OCI-LY7 (cell line): ENCODE data around the gene OR5AS1. TPM values are rescaled to one million over a fixed set of nuclear protein-coding genes. Genes with fewer than 3 reads are reported as not detected.

ENCODE experiments used
- BruUV-seq: library from RNA; stranded (reverse); fragments of 400-500 nt; replicated peaks from 2 replicates; lab custom pipeline; 2021; lab: Mats Ljungman, UMichigan
- CTCF ChIA-PET: fragments of 300-600 bp; sonication (Branson Sonifier 250); formaldehyde crosslinking; loops from one replicate; lab custom pipeline; 2022; ENCODE audit warnings: antibody characterized with exemption; ENCODE audit not compliant: unreplicated experiment; lab: Charles Lee
- POLR2A ChIA-PET: fragments of 300-600 bp; sonication (Branson Sonifier 250); formaldehyde crosslinking; loops from one replicate; lab custom pipeline; 2022; ENCODE audit warnings: antibody characterized with exemption; lab: Charles Lee
- DNase-seq: peaks from one replicate; pipeline ENCODE4 v3.0.0-alpha.2; 2015; ENCODE audit warnings: low spot score
- H2AFZ ChIP-seq: fragments of 200-600 bp; sonication (generic), shearing (Covaris generic); 2 replicates; pipeline ENCODE4 v1.6.1; 2014; ENCODE audit warnings: mild to moderate bottlenecking, antibody characterized with exemption, low read length, moderate library complexity
- H3K27ac ChIP-seq: fragments of 200-600 bp; sonication (generic); 2 replicates; pipeline ENCODE4 v1.5.1; 2014; ENCODE audit warnings: mixed run types, low read depth, mild to moderate bottlenecking, moderate library complexity, low read length, inconsistent platforms; ENCODE audit not compliant: poor library complexity, severe bottlenecking
- H3K36me3 ChIP-seq: fragments of 200-600 bp; sonication (generic); 2 replicates; pipeline ENCODE4 v1.6.1; 2014; ENCODE audit warnings: mild to moderate bottlenecking, antibody characterized with exemption, low read length, moderate library complexity, mixed read lengths; ENCODE audit not compliant: insufficient read depth
- H3K4me1 ChIP-seq: fragments of 200-600 bp; sonication (generic); 2 replicates; pipeline ENCODE4 v1.5.1; 2014; ENCODE audit warnings: mild to moderate bottlenecking, low read length; ENCODE audit not compliant: insufficient read depth, poor library complexity, severe bottlenecking
- H3K4me2 ChIP-seq: fragments of 200-600 bp; sonication (generic); 2 replicates; pipeline ENCODE4 v1.6.1; 2014; ENCODE audit warnings: mild to moderate bottlenecking, low read length
- H3K4me3 ChIP-seq: fragments of 200-600 bp; sonication (generic); 2 replicates; pipeline ENCODE4 v1.5.1; 2014; ENCODE audit warnings: mild to moderate bottlenecking, low read depth, low read length; ENCODE audit not compliant: poor library complexity, severe bottlenecking
- H3K79me2 ChIP-seq: fragments of 200-600 bp; sonication (generic); 2 replicates; pipeline ENCODE4 v1.6.1; 2016; ENCODE audit warnings: low read depth, mild to moderate bottlenecking, low read length, moderate library complexity, mixed read lengths; ENCODE audit not compliant: insufficient read depth
- H3K9me2 ChIP-seq: fragments of 200-600 bp; sonication (generic); 2 replicates; pipeline ENCODE4 v1.6.1; 2016; ENCODE audit warnings: mild to moderate bottlenecking, low read length, mixed read lengths; ENCODE audit not compliant: insufficient read depth
- H3K9me3 ChIP-seq: fragments of 200-600 bp; sonication (generic); 2 replicates; pipeline ENCODE4 v1.6.1; 2014; ENCODE audit warnings: mild to moderate bottlenecking, mixed run types, low read length, mixed read lengths
- H4K20me1 ChIP-seq: fragments of 200-600 bp; sonication (generic); 2 replicates; pipeline ENCODE4 v1.6.1; 2014; ENCODE audit warnings: mild to moderate bottlenecking, antibody characterized with exemption, low read length, moderate library complexity, mixed read lengths; ENCODE audit not compliant: insufficient read depth
- EZH2phosphoT487 ChIP-seq: fragments of 200-600 bp; sonication (generic); IDR thresholded peaks from 2 replicates; pipeline ENCODE4 v1.6.1; 2018; ENCODE audit warnings: low read depth, borderline replicate concordance, mild to moderate bottlenecking, mixed run types, antibody characterized with exemption, low read length, moderate library complexity, mixed read lengths
- intact Hi-C: fragments of 100-400 bp; cut with micrococcal nuclease; formaldehyde crosslinking; loops from one replicate; pipeline ENCODE4 v1.10.0; 2022; ENCODE audit not compliant: unreplicated experiment
- total RNA-seq, 2 experiments: library from RNA; depleted of rRNA in 1 of 2; stranded (reverse); fragments of >200 nt in 1 of 2; shearing (Covaris generic) in 1 of 2; gene quantifications; 2 replicates each; pipeline ENCODE4 v1.2.3, GENCODE V29; 2014 to 2022
- TF ChIP-seq, protein P1 (sequence below): fragments of 200-600 bp; sonication (generic); conservative IDR thresholded peaks from 2 replicates; pipeline ENCODE4 v1.5.1; 2014; ENCODE audit warnings: mild to moderate bottlenecking, antibody characterized with exemption, low read length, moderate library complexity, mixed read lengths

The OR5AS1 gene
- total RNA-seq, 2 experiments from 2014 or later = not detected

DNA sequence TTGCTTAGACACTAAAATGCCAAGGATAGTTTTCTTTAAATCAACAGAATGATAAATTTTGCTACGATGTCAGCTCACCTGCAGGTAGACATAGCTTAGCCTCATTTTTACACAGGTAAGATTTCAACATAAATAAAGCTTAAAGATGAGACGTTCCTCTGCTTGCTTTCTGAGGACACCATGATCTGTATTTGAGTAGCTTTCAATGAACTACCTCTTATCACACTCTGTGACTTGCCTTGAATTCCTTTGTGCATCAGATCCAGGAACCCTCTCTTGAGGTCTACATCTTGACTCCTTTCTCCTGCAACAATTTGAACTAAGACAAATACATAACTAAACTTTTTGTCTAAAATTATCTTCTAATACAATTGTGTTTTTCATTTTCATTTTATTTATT is 39.5 kb downstream of the OR5AS1 start:
- Histone ChIP-seq H3K9me3 (0 out of 2 replicates have a peak, but pooled peaks cover 4% of the 10 kb centered on the region), H3K4me3 (no peak overlapping the region), H3K9me2 (no peaks in the 10 kb centered on the region), H4K20me1 (no peaks in the 10 kb centered on the region), H3K27ac (no peak overlapping the region), H3K4me2 (no peak overlapping the region), H3K4me1 (no peaks in the 10 kb centered on the region), H3K36me3 (no peaks in the 10 kb centered on the region), H2AFZ (no peak overlapping the region), H3K79me2 (no peaks in the 10 kb centered on the region)
- no TSS peak for BruUV-seq
- ChIA-PET POLR2A (no interaction called here), CTCF (no interaction called here)
- TF ChIP-seq, protein P1, sequence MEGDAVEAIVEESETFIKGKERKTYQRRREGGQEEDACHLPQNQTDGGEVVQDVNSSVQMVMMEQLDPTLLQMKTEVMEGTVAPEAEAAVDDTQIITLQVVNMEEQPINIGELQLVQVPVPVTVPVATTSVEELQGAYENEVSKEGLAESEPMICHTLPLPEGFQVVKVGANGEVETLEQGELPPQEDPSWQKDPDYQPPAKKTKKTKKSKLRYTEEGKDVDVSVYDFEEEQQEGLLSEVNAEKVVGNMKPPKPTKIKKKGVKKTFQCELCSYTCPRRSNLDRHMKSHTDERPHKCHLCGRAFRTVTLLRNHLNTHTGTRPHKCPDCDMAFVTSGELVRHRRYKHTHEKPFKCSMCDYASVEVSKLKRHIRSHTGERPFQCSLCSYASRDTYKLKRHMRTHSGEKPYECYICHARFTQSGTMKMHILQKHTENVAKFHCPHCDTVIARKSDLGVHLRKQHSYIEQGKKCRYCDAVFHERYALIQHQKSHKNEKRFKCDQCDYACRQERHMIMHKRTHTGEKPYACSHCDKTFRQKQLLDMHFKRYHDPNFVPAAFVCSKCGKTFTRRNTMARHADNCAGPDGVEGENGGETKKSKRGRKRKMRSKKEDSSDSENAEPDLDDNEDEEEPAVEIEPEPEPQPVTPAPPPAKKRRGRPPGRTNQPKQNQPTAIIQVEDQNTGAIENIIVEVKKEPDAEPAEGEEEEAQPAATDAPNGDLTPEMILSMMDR = no peak
- no peak for TF ChIP-seq EZH2phosphoT487
- no peak for DNase-seq
- intact Hi-C loops = no loop called here

Other genes with a start within 250 kb of the OR5AS1 start
- not detected in 2 replicates for gene OR5D14, start 232.1 kb upstream of the OR5AS1 start, total RNA-seq (2014; rRNA removed; shearing (Covaris generic))
- not detected in 2 replicates for gene OR5D14, start 232.1 kb upstream of the OR5AS1 start, total RNA-seq (2022)
- not detected in 2 replicates for gene OR5L1, start 216.3 kb upstream of the OR5AS1 start, total RNA-seq (2014; rRNA removed; shearing (Covaris generic))
- not detected in 2 replicates for gene OR5L1, start 216.3 kb upstream of the OR5AS1 start, total RNA-seq (2022)
- gene OR5D18, start 208.0 kb upstream of the OR5AS1 start, total RNA-seq (2014; rRNA removed; shearing (Covaris generic)) = not detected in 2 replicates
- gene OR5D18, start 208.0 kb upstream of the OR5AS1 start, total RNA-seq (2022) = not detected in 2 replicates
- not detected in 2 replicates for gene OR5L2, start 200.4 kb upstream of the OR5AS1 start, total RNA-seq (2014; rRNA removed; shearing (Covaris generic))
- not detected in 2 replicates for gene OR5L2, start 200.4 kb upstream of the OR5AS1 start, total RNA-seq (2022)
- gene OR5D16, start 188.9 kb upstream of the OR5AS1 start, total RNA-seq (2014; rRNA removed; shearing (Covaris generic)) = not detected in 2 replicates
- not detected in 2 replicates for gene OR5D16, start 188.9 kb upstream of the OR5AS1 start, total RNA-seq (2022)
- not detected in 2 replicates for gene TRIM51, start 144.4 kb upstream of the OR5AS1 start, total RNA-seq (2014; rRNA removed; shearing (Covaris generic))
- not detected in 2 replicates for gene TRIM51, start 144.4 kb upstream of the OR5AS1 start, total RNA-seq (2022)
- not detected in 2 replicates for gene OR5W2, start 113.1 kb upstream of the OR5AS1 start, total RNA-seq (2014; rRNA removed; shearing (Covaris generic))
- gene OR5W2, start 113.1 kb upstream of the OR5AS1 start, total RNA-seq (2022) = not detected in 2 replicates
- gene OR5I1, start 91.3 kb upstream of the OR5AS1 start, total RNA-seq (2014; rRNA removed; shearing (Covaris generic)) = not detected in 2 replicates
- not detected in 2 replicates for gene OR5I1, start 91.3 kb upstream of the OR5AS1 start, total RNA-seq (2022)
- not detected in 2 replicates for gene OR10AG1, start 57.7 kb upstream of the OR5AS1 start, total RNA-seq (2014; rRNA removed; shearing (Covaris generic))
- gene OR10AG1, start 57.7 kb upstream of the OR5AS1 start, total RNA-seq (2022) = not detected in 2 replicates
- 0.22 TPM in 1 of 2 replicates, not detected in the other for gene OR5F1, start 33.0 kb upstream of the OR5AS1 start, total RNA-seq (2014; rRNA removed; shearing (Covaris generic))
- gene OR5F1, start 33.0 kb upstream of the OR5AS1 start, total RNA-seq (2022) = not detected in 2 replicates
- gene OR8I2, start 65.7 kb downstream of the OR5AS1 start, total RNA-seq (2014; rRNA removed; shearing (Covaris generic)) = not detected in 2 replicates
- gene OR8I2, start 65.7 kb downstream of the OR5AS1 start, total RNA-seq (2022) = not detected in 2 replicates
- gene OR8H2, start 76.0 kb downstream of the OR5AS1 start, total RNA-seq (2014; rRNA removed; shearing (Covaris generic)) = not detected in 2 replicates
- not detected in 2 replicates for gene OR8H2, start 76.0 kb downstream of the OR5AS1 start, total RNA-seq (2022)
- not detected in 2 replicates for gene OR8H3, start 94.7 kb downstream of the OR5AS1 start, total RNA-seq (2014; rRNA removed; shearing (Covaris generic))
- gene OR8H3, start 94.7 kb downstream of the OR5AS1 start, total RNA-seq (2022) = not detected in 2 replicates
- gene OR8J3, start 112.5 kb downstream of the OR5AS1 start, total RNA-seq (2014; rRNA removed; shearing (Covaris generic)) = not detected in 2 replicates
- not detected in 2 replicates for gene OR8J3, start 112.5 kb downstream of the OR5AS1 start, total RNA-seq (2022)
- not detected in 2 replicates for gene OR8K5, start 132.7 kb downstream of the OR5AS1 start, total RNA-seq (2014; rRNA removed; shearing (Covaris generic))
- not detected in 2 replicates for gene OR8K5, start 132.7 kb downstream of the OR5AS1 start, total RNA-seq (2022)
- not detected in 2 replicates for gene OR5J2, start 149.0 kb downstream of the OR5AS1 start, total RNA-seq (2014; rRNA removed; shearing (Covaris generic))
- gene OR5J2, start 149.0 kb downstream of the OR5AS1 start, total RNA-seq (2022) = not detected in 2 replicates
- not detected in 2 replicates for gene OR5T2, start 206.6 kb downstream of the OR5AS1 start, total RNA-seq (2014; rRNA removed; shearing (Covaris generic))
- gene OR5T2, start 206.6 kb downstream of the OR5AS1 start, total RNA-seq (2022) = not detected in 2 replicates
- not detected in 2 replicates for gene OR5T3, start 224.6 kb downstream of the OR5AS1 start, total RNA-seq (2014; rRNA removed; shearing (Covaris generic))
- gene OR5T3, start 224.6 kb downstream of the OR5AS1 start, total RNA-seq (2022) = not detected in 2 replicates
- gene OR5T1, start 246.5 kb downstream of the OR5AS1 start, total RNA-seq (2014; rRNA removed; shearing (Covaris generic)) = not detected in 2 replicates
- not detected in 2 replicates for gene OR5T1, start 246.5 kb downstream of the OR5AS1 start, total RNA-seq (2022)